Stomach (tissue), 4 donors: Measurements from ENCODE around the gene TSHZ1.

Source experiments
- POLR2A ChIP-seq, 4 donors: fragments of 450-650 bp; IDR thresholded peaks; one replicate each; pipeline ENCODE4 v1.6.1; 2016; ENCODE audit warnings: antibody characterized with exemption in 4 of 4, control low read depth in 2 of 4, mild to moderate bottlenecking in 1 of 4, moderate library complexity in 1 of 4
- POLR2AphosphoS5 ChIP-seq, 3 donors: sonication (generic); formaldehyde crosslinking; IDR thresholded peaks; one replicate each; pipeline ENCODE4 v1.6.1; 2016; ENCODE audit warnings: antibody characterized with exemption in 3 of 3
- TF ChIP-seq, protein P1 (sequence below), 7 experiments: fragments of 450-650 bp in 4 of 7; fragments of 200-600 bp in 3 of 7; sonication (generic) in 3 of 7; IDR thresholded peaks; one replicate each; pipeline ENCODE4 v1.5.1; 2016 to 2019; ENCODE audit warnings: antibody characterized with exemption in 7 of 7, control low read depth in 2 of 7, mild to moderate bottlenecking in 1 of 7

- TF ChIP-seq, protein P1, sequence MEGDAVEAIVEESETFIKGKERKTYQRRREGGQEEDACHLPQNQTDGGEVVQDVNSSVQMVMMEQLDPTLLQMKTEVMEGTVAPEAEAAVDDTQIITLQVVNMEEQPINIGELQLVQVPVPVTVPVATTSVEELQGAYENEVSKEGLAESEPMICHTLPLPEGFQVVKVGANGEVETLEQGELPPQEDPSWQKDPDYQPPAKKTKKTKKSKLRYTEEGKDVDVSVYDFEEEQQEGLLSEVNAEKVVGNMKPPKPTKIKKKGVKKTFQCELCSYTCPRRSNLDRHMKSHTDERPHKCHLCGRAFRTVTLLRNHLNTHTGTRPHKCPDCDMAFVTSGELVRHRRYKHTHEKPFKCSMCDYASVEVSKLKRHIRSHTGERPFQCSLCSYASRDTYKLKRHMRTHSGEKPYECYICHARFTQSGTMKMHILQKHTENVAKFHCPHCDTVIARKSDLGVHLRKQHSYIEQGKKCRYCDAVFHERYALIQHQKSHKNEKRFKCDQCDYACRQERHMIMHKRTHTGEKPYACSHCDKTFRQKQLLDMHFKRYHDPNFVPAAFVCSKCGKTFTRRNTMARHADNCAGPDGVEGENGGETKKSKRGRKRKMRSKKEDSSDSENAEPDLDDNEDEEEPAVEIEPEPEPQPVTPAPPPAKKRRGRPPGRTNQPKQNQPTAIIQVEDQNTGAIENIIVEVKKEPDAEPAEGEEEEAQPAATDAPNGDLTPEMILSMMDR (IDR thresholded peaks at IDR 0.05) = no peak
- no peak for TF ChIP-seq POLR2AphosphoS5 (IDR thresholded peaks at IDR 0.05)
- no peak for TF ChIP-seq POLR2A (IDR thresholded peaks at IDR 0.05)
Observed at GRCh38 chr18:75215663-75216062, 5.1 kb downstream of the TSHZ1 start.
